Loucy (cell line): ENCODE results near the gene SART1.

ENCODE experiments used
- H2AFZ ChIP-seq: fragments of 200-600 bp; sonication (generic); 2 replicates; pipeline ENCODE4 v1.6.0; 2016; ENCODE audit warnings: antibody characterized with exemption, mild to moderate bottlenecking, low read length, moderate library complexity
- H3F3A ChIP-seq: fragments of 200-600 bp; 2 replicates; pipeline ENCODE4 v1.6.0; 2016; ENCODE audit warnings: antibody characterized with exemption, low read depth, mild to moderate bottlenecking
- H3K27me3 ChIP-seq: fragments of 200-600 bp; sonication (generic); 2 replicates; pipeline ENCODE4 v1.6.1; 2014; ENCODE audit warnings: low read length, mild to moderate bottlenecking; ENCODE audit not compliant: insufficient read depth, poor library complexity, severe bottlenecking
- H3K36me3 ChIP-seq: fragments of 200-600 bp; sonication (generic); 2 replicates; pipeline ENCODE4 v1.6.1; 2016; ENCODE audit warnings: low read length; ENCODE audit not compliant: insufficient read depth
- H3K4me1 ChIP-seq: fragments of 200-600 bp; sonication (generic); 2 replicates; pipeline ENCODE4 v1.5.1; 2014; ENCODE audit warnings: low read length, mild to moderate bottlenecking; ENCODE audit not compliant: insufficient read depth, poor library complexity, severe bottlenecking
- H3K4me2 ChIP-seq: fragments of 200-600 bp; sonication (generic); 2 replicates; pipeline ENCODE4 v1.6.0; 2014; ENCODE audit warnings: antibody characterized with exemption, low read length, low read depth, mild to moderate bottlenecking; ENCODE audit not compliant: poor library complexity, severe bottlenecking
- H3K4me3 ChIP-seq: fragments of 200-600 bp; sonication (generic); 2 replicates; pipeline ENCODE4 v1.5.1; 2014; ENCODE audit warnings: low read length, mild to moderate bottlenecking, mixed read lengths; ENCODE audit not compliant: poor library complexity, severe bottlenecking
- H3K79me2 ChIP-seq: fragments of 200-600 bp; sonication (generic); 2 replicates; pipeline ENCODE4 v1.6.1; 2014; ENCODE audit warnings: low read length; ENCODE audit not compliant: insufficient read depth
- H3K9ac ChIP-seq: fragments of 200-600 bp; sonication (generic); 2 replicates; pipeline ENCODE4 v1.6.0; 2014; ENCODE audit warnings: mild to moderate bottlenecking, low read depth, low read length, moderate library complexity; ENCODE audit not compliant: poor library complexity, severe bottlenecking
- H3K9me2 ChIP-seq: fragments of 200-600 bp; sonication (generic); replicated peaks from 2 replicates; pipeline ENCODE4 v1.6.1; 2016; ENCODE audit warnings: low read depth, low read length, mixed read lengths
- H3K9me3 ChIP-seq: fragments of 200-600 bp; sonication (generic); 2 replicates; pipeline ENCODE4 v1.6.1; 2014; ENCODE audit warnings: mild to moderate bottlenecking, antibody characterized with exemption, low read length, low read depth; ENCODE audit not compliant: insufficient read depth
- H4K20me1 ChIP-seq: fragments of 200-600 bp; sonication (generic); 2 replicates; pipeline ENCODE4 v1.6.0; 2014; ENCODE audit warnings: antibody characterized with exemption, low read length, mild to moderate bottlenecking; ENCODE audit not compliant: insufficient read depth, poor library complexity, severe bottlenecking
- CTCF ChIP-seq: fragments of 200-600 bp; sonication (generic); conservative IDR thresholded peaks from 2 replicates; pipeline ENCODE4 v1.5.1; 2014; ENCODE audit warnings: mild to moderate bottlenecking, antibody characterized with exemption, low read length
- EZH2phosphoT487 ChIP-seq: fragments of 200-600 bp; IDR thresholded peaks from 2 replicates; pipeline ENCODE4 v1.6.1; 2018; ENCODE audit warnings: antibody characterized with exemption, mild to moderate bottlenecking, moderate library complexity, borderline replicate concordance

SART1 gene

DNA sequence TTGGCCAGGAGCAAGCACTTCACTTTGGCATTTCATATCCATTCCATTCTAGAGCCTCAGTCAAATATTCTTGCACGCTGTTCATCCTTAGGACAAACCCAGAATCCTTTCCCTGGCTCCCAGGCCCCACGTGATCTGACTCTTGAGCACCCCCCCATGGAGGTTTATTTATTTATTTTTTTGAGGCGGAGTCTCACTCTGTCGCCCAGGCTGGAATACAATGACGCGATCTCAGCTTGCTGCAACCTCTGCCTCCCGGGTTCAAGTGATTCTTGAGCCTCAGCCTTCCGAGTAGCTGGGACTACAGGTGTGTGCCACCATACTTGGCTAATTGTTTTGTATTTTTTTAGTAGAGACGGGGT, 29.0 kb upstream of the SART1 start:
- no peak for TF ChIP-seq EZH2phosphoT487
- TF ChIP-seq CTCF, result peak; percentile 30; the same call in 1 of the 2 replicates
- H3K27me3 ChIP-seq, result no peaks in the 10 kb centered on the region
- H3K9me2 ChIP-seq, result no peaks in the 10 kb centered on the region
- no peak overlapping the region for H2AFZ ChIP-seq
- peaks cover 22% of the 10 kb centered on the region for H3K4me1 ChIP-seq
- no peak overlapping the region for H3K9ac ChIP-seq
- peaks cover 3% of the 10 kb centered on the region; the same call in 1 of the 2 replicates for H3F3A ChIP-seq
- H3K36me3 ChIP-seq, result no peaks in the 10 kb centered on the region
- no peaks in the 10 kb centered on the region for H3K79me2 ChIP-seq
- no peak overlapping the region for H3K4me3 ChIP-seq
- H3K4me2 ChIP-seq, result no peak overlapping the region
- no peaks in the 10 kb centered on the region for H3K9me3 ChIP-seq
- H4K20me1 ChIP-seq, result no peaks in the 10 kb centered on the region

- peaks cover 3% of the 10 kb centered on the region; the same call in 1 of the 2 replicates for H3F3A ChIP-seq
- no peak overlapping the region for H2AFZ ChIP-seq
- H4K20me1 ChIP-seq, result no peaks in the 10 kb centered on the region
- H3K79me2 ChIP-seq, result no peaks in the 10 kb centered on the region
- no peaks in the 10 kb centered on the region for H3K36me3 ChIP-seq
- no peak overlapping the region for H3K9ac ChIP-seq
- H3K9me2 ChIP-seq, result no peaks in the 10 kb centered on the region
- H3K4me1 ChIP-seq, result peaks cover 12% of the 10 kb centered on the region
- H3K4me2 ChIP-seq, result no peak overlapping the region
- no peak for TF ChIP-seq EZH2phosphoT487
- no peak for TF ChIP-seq CTCF
- H3K27me3 ChIP-seq, result no peaks in the 10 kb centered on the region
- no peak overlapping the region for H3K4me3 ChIP-seq
- H3K9me3 ChIP-seq, result no peaks in the 10 kb centered on the region
These were observed 27.5 kb upstream of the SART1 start for GRCh38 chr11:65934014-65934413.

- H3K36me3 ChIP-seq, result no peaks in the 10 kb centered on the region
- no peak overlapping the region for H2AFZ ChIP-seq
- no peaks in the 10 kb centered on the region for H3F3A ChIP-seq
- H3K4me1 ChIP-seq, result no peaks in the 10 kb centered on the region
- H3K4me2 ChIP-seq, result no peak overlapping the region
- no peaks in the 10 kb centered on the region for H3K9me2 ChIP-seq
- no peak for TF ChIP-seq CTCF
- TF ChIP-seq EZH2phosphoT487, result no peak
- no peaks in the 10 kb centered on the region for H3K79me2 ChIP-seq
- no peaks in the 10 kb centered on the region for H3K9me3 ChIP-seq
- H4K20me1 ChIP-seq, result no peaks in the 10 kb centered on the region
- no peaks in the 10 kb centered on the region for H3K27me3 ChIP-seq
- H3K9ac ChIP-seq, result no peak overlapping the region
- no peak overlapping the region for H3K4me3 ChIP-seq
These were observed 23.8 kb upstream of the SART1 start for GRCh38 chr11:65937766-65938165.
